GM12874 (cell line): Measurements from ENCODE around the gene NEMP2.

ENCODE experiments used
- CTCF ChIP-seq: IDR thresholded peaks from 2 replicates; pipeline ENCODE4 v1.5.1; 2011; ENCODE audit warnings: low read depth, mild to moderate bottlenecking, control low read depth, low read length, moderate library complexity; ENCODE audit not compliant: insufficient read depth

NEMP2 gene

GRCh38 chr2:190500054-190500502, 34.4 kb downstream of the NEMP2 start:
- no peak for TF ChIP-seq CTCF

- no peak for TF ChIP-seq CTCF
Measured at GRCh38 chr2:190499273-190499672, 35.2 kb downstream of the NEMP2 start.

GRCh38 chr2:190497428-190497827, 37.1 kb downstream of the NEMP2 start:
- no peak for TF ChIP-seq CTCF

GRCh38 chr2:190493095-190493494, 41.4 kb downstream of the NEMP2 start:
- no peak for TF ChIP-seq CTCF

GRCh38 chr2:190490502-190490901, 44.0 kb downstream of the NEMP2 start:
- TF ChIP-seq CTCF = no peak

GRCh38 chr2:190489475-190489874, 45.0 kb downstream of the NEMP2 start:
- TF ChIP-seq CTCF = no peak

GRCh38 chr2:190488516-190489233, 45.8 kb downstream of the NEMP2 start:
- no peak for TF ChIP-seq CTCF
